ENCODE measurements around the gene IL17RD. TPM values are rescaled to one million over a fixed set of nuclear protein-coding genes. Genes with fewer than 3 reads are reported as not detected.

The IL17RD gene
- total RNA-seq, 2 donors from 2014 or later: 1.3 to 2.3 TPM

DNA sequence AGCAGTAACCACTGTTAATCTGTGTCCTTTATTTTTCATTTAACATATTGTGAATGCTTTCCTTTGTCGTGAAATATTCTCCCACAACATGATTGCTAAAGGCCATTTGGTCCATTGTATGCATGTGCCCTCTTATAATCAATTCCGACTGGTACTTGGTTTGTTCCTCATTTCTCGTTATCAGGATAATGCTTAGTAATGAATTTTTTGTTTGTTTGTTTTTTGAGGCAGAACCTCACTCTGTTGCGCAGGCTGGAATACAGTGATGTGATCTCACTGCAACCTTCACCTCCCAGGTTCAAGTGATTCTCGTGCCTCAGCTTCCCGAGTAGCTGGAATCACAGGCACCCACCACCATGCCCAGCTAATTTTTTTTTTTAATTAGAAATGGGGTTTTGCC is 82.7 kb downstream of the IL17RD start:
- 89 to 90% methylated on average over 6 of the region's 6 CpGs for WGBS, 2 donors
- Histone ChIP-seq H3K36me3 (replicated peaks in 1 of 2; ENCODE audit: insufficient read depth in 1 of 2, low read depth in 2 of 2) (no peaks in the 10 kb centered on the region), H3K9me3 (no peaks in the 10 kb centered on the region), H3K27me3 (no peaks in the 10 kb centered on the region), H3K4me1 (peaks cover 13% of the 10 kb centered on the region), H3K27ac (no peak overlapping the region), H3K4me3 (no peak overlapping the region)
- TF ChIP-seq CTCF (IDR thresholded peaks at IDR 0.05) (no peak), POLR2A (IDR thresholded peaks at IDR 0.05) (no peak)
- no peak for DNase-seq
- ATAC-seq: no peak
- intact Hi-C loops (cut with DNase I): no loop called here

- TF ChIP-seq POLR2A (IDR thresholded peaks at IDR 0.05): no peak
- TF ChIP-seq CTCF (IDR thresholded peaks at IDR 0.05): no peak
- H3K36me3 ChIP-seq (replicated peaks in 1 of 2; ENCODE audit: insufficient read depth in 1 of 2, low read depth in 2 of 2): no peaks in the 10 kb centered on the region
- no peaks in the 10 kb centered on the region for H3K9me3 ChIP-seq
- ATAC-seq (no peak), DNase-seq (no peak)
- no peaks in the 10 kb centered on the region for H3K27me3 ChIP-seq
- intact Hi-C loops (cut with DNase I): no loop called here
- H3K27ac ChIP-seq: no peak overlapping the region
- H3K4me3 ChIP-seq: no peak overlapping the region
- 80 to 86% methylated on average over 3 of the region's 3 CpGs for WGBS, 2 donors
- H3K4me1 ChIP-seq: peaks cover 19% of the 10 kb centered on the region
Observed at GRCh38 chr3:57081173-57081572, 84.0 kb downstream of the IL17RD start.

- no peaks in the 10 kb centered on the region for H3K9me3 ChIP-seq
- peaks cover 21% of the 10 kb centered on the region for H3K4me1 ChIP-seq
- H3K36me3 ChIP-seq (replicated peaks in 1 of 2; ENCODE audit: insufficient read depth in 1 of 2, low read depth in 2 of 2): no peaks in the 10 kb centered on the region
- TF ChIP-seq CTCF (IDR thresholded peaks at IDR 0.05) (no peak), POLR2A (IDR thresholded peaks at IDR 0.05) (no peak)
- WGBS, 2 donors: 98% methylated on average over 4 of the region's 4 CpGs
- no peak overlapping the region for H3K27ac ChIP-seq
- intact Hi-C loops (cut with DNase I): no loop called here
- no peak overlapping the region for H3K4me3 ChIP-seq
- DNase-seq: no peak
- ATAC-seq: no peak
- H3K27me3 ChIP-seq: no peaks in the 10 kb centered on the region
Observed at GRCh38 chr3:57080171-57080570, 85.0 kb downstream of the IL17RD start.

DNA sequence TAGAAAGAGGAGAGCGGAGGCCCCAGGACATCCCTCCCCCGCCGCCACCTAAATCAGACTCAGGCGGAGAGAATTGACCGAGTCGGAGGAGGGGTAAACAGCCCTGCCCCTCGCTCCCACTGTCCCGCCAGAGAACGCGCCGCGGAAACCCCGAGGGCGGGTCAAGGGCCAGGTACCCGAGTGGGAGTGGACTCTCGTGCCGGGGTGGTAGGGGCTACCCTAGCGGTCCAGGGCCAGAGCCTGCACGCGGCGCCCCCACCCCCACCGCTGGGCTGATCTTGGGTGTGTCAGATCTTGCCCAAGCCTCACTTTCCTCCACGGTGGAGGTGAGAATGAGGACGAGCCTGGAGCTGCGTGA is 85.7 kb downstream of the IL17RD start:
- H3K4me1 ChIP-seq: peaks cover 21% of the 10 kb centered on the region
- intact Hi-C loops (cut with DNase I): loop anchor here (5.0 kb wide), 1 partner anchor 82 kb away; no protein-coding TSS in a partner anchor
- ATAC-seq: peak; percentile 5
- no peaks in the 10 kb centered on the region for H3K27me3 ChIP-seq
- WGBS, 2 donors: 5 to 10% methylated on average over 20 to 25 of the region's 25 CpGs
- peak in 2 of 4 donors; percentile 17 to 25 for DNase-seq
- H3K9me3 ChIP-seq: no peaks in the 10 kb centered on the region
- H3K4me3 ChIP-seq: no peak overlapping the region
- no peak for TF ChIP-seq CTCF (IDR thresholded peaks at IDR 0.05)
- peak in 1 of 3 donors; percentile 10 for TF ChIP-seq POLR2A (IDR thresholded peaks at IDR 0.05)
- peak overlapping the region in 3 of 4 donors; percentile 31 to 84 (median 46) for H3K27ac ChIP-seq
- H3K36me3 ChIP-seq (replicated peaks in 1 of 2; ENCODE audit: insufficient read depth in 1 of 2, low read depth in 2 of 2): no peaks in the 10 kb centered on the region
